NOMO-1 treated with DMSO at 0.1 percent for 48 hours (cell line): ENCODE results near the gene OPN4.

Experiments used
- DNase-seq: peaks from one replicate; lab custom pipeline; 2025; ENCODE audit not compliant: unreplicated experiment; lab: John Stamatoyannopoulos, UW

Gene OPN4

GRCh38 chr10:86647773-86648703, 6.3 kb upstream of the OPN4 start:
- DNase-seq = no peak

GRCh38 chr10:86648704-86649427, 5.5 kb upstream of the OPN4 start:
- no peak for DNase-seq

GRCh38 chr10:86649471-86650150, 4.7 kb upstream of the OPN4 start:
- DNase-seq = no peak

GRCh38 chr10:86650151-86650550, 4.2 kb upstream of the OPN4 start:
- no peak for DNase-seq

GRCh38 chr10:86651021-86651471, 3.3 kb upstream of the OPN4 start:
- no peak for DNase-seq

- no peak for DNase-seq
These were observed 2.6 kb upstream of the OPN4 start for GRCh38 chr10:86651631-86652331.

- DNase-seq = no peak
These were observed 1.8 kb upstream of the OPN4 start for GRCh38 chr10:86652361-86653202.

GRCh38 chr10:86653379-86653778, 968 bp upstream of the OPN4 start:
- DNase-seq = no peak

- no peak for DNase-seq
These were observed 360 bp upstream of the OPN4 start for GRCh38 chr10:86653987-86654386.

GRCh38 chr10:86655173-86655540, 810 bp downstream of the OPN4 start:
- DNase-seq = no peak

GRCh38 chr10:86655596-86655995, 1.2 kb downstream of the OPN4 start:
- no peak for DNase-seq

GRCh38 chr10:86657011-86657395, 2.7 kb downstream of the OPN4 start:
- no peak for DNase-seq

- no peak for DNase-seq
These were observed 3.2 kb downstream of the OPN4 start for GRCh38 chr10:86657396-86658011.

GRCh38 chr10:86658261-86658741, 4.0 kb downstream of the OPN4 start:
- DNase-seq = no peak

- no peak for DNase-seq
These were observed 4.4 kb downstream of the OPN4 start for GRCh38 chr10:86658751-86659150.

GRCh38 chr10:86659161-86659691, 4.9 kb downstream of the OPN4 start:
- no peak for DNase-seq

GRCh38 chr10:86659721-86660453, 5.5 kb downstream of the OPN4 start:
- DNase-seq = no peak

- DNase-seq = no peak
These were observed 7.0 kb downstream of the OPN4 start for GRCh38 chr10:86661161-86662025.
